ENCODE data around the gene EIF5.

DNA sequence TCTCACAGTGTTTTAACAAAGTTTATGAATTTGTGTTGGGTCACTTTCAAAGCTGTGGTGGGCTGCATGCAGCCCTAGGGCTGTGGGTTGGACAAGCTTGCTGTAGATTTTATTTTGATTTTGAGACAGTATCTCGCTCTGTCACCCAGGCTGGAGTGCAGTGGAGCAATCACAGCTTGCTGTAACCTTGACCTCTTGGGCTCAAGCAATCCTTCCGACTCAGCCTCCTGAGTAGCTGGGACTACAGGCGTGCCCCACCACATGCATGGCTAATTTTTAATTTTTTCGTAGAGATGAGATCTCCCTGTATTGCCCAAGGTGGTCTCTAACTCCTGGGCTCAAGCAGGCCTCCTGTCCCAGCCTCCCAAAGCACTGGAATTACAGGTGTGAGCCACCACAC is 56.6 kb downstream of the EIF5 start:
- no peak for TF ChIP-seq SMC3 (IDR thresholded peaks at IDR 0.05; ENCODE audit: low read depth, low read length)
- TF ChIP-seq MXI1 (IDR thresholded peaks at IDR 0.05; ENCODE audit: borderline replicate concordance, low read depth, low read length), result no peak
- no peak for TF ChIP-seq RFX5 (IDR thresholded peaks at IDR 0.05; ENCODE audit: low read depth, low read length)
- TF ChIP-seq, protein P1, sequence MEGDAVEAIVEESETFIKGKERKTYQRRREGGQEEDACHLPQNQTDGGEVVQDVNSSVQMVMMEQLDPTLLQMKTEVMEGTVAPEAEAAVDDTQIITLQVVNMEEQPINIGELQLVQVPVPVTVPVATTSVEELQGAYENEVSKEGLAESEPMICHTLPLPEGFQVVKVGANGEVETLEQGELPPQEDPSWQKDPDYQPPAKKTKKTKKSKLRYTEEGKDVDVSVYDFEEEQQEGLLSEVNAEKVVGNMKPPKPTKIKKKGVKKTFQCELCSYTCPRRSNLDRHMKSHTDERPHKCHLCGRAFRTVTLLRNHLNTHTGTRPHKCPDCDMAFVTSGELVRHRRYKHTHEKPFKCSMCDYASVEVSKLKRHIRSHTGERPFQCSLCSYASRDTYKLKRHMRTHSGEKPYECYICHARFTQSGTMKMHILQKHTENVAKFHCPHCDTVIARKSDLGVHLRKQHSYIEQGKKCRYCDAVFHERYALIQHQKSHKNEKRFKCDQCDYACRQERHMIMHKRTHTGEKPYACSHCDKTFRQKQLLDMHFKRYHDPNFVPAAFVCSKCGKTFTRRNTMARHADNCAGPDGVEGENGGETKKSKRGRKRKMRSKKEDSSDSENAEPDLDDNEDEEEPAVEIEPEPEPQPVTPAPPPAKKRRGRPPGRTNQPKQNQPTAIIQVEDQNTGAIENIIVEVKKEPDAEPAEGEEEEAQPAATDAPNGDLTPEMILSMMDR (conservative IDR thresholded peaks at IDR 0.05; ENCODE audit: low read depth, low read length), result no peak
- TF ChIP-seq POLR2A (IDR thresholded peaks at IDR 0.05; ENCODE audit: low read depth, low read length), result no peak
